Measurements from ENCODE around the gene LCN12.

- TF ChIP-seq EZH2 (IDR thresholded peaks at IDR 0.05; ENCODE audit: borderline replicate concordance, low read depth, low read length, poor library complexity, severe bottlenecking) (no peak), CTCF (conservative IDR thresholded peaks at IDR 0.05; ENCODE audit: low read depth, low read length) (no peak)
These were observed 9.8 kb upstream of the LCN12 start for GRCh38 chr9:136942112-136942880.

Data from A673 (cell line).